ENCODE results near the gene ASAP2.

DNA sequence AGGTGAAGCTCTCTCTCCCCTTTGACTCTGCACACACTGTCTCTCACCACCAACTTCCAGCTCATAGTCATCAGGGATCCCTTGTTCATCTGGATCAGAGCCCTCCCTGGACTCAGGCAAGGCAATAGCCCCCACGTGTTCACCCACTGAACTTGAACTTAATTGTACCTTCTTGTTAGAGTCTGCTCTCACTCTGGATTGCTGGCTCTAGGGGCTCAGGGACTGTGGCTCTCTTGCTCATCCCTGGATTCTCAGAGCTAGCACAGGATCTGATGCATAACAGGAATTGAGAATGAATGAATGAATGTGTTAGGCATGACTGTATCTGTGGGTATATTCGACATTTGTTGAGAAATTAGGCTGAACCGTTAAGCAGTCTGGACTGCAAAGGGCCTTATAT, 16.7 kb upstream of the ASAP2 start:
- TF ChIP-seq, protein P1, sequence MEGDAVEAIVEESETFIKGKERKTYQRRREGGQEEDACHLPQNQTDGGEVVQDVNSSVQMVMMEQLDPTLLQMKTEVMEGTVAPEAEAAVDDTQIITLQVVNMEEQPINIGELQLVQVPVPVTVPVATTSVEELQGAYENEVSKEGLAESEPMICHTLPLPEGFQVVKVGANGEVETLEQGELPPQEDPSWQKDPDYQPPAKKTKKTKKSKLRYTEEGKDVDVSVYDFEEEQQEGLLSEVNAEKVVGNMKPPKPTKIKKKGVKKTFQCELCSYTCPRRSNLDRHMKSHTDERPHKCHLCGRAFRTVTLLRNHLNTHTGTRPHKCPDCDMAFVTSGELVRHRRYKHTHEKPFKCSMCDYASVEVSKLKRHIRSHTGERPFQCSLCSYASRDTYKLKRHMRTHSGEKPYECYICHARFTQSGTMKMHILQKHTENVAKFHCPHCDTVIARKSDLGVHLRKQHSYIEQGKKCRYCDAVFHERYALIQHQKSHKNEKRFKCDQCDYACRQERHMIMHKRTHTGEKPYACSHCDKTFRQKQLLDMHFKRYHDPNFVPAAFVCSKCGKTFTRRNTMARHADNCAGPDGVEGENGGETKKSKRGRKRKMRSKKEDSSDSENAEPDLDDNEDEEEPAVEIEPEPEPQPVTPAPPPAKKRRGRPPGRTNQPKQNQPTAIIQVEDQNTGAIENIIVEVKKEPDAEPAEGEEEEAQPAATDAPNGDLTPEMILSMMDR (conservative IDR thresholded peaks at IDR 0.05; ENCODE audit: low read length), result no peak
- TF ChIP-seq EZH2phosphoT487 (IDR thresholded peaks at IDR 0.05; ENCODE audit: borderline replicate concordance), result no peak
